LNCaP clone FGC (cell line): ENCODE data around the gene CIDEA.

Experiments
- DNase-seq: peaks from one replicate; pipeline ENCODE4 v3.0.0-alpha.2; 2011; ENCODE audit warnings: low read depth
- H3K4me3 ChIP-seq: 2 replicates; pipeline ENCODE4 v1.5.1; 2011; ENCODE audit warnings: mild to moderate bottlenecking, low read depth, low read length, control low read depth
- TF ChIP-seq, protein P1 (sequence below): IDR thresholded peaks from 2 replicates; pipeline ENCODE4 v1.5.1; 2012; ENCODE audit warnings: mild to moderate bottlenecking; ENCODE audit not compliant: control insufficient read depth, insufficient read depth; ENCODE audit errors: extremely low read depth

The CIDEA gene

GRCh38 chr18:12308386-12309100 is 54.4 kb downstream of the CIDEA start:
- peak overlapping the region; percentile 36 for H3K4me3 ChIP-seq
- TF ChIP-seq, protein P1, sequence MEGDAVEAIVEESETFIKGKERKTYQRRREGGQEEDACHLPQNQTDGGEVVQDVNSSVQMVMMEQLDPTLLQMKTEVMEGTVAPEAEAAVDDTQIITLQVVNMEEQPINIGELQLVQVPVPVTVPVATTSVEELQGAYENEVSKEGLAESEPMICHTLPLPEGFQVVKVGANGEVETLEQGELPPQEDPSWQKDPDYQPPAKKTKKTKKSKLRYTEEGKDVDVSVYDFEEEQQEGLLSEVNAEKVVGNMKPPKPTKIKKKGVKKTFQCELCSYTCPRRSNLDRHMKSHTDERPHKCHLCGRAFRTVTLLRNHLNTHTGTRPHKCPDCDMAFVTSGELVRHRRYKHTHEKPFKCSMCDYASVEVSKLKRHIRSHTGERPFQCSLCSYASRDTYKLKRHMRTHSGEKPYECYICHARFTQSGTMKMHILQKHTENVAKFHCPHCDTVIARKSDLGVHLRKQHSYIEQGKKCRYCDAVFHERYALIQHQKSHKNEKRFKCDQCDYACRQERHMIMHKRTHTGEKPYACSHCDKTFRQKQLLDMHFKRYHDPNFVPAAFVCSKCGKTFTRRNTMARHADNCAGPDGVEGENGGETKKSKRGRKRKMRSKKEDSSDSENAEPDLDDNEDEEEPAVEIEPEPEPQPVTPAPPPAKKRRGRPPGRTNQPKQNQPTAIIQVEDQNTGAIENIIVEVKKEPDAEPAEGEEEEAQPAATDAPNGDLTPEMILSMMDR, result no peak
- DNase-seq, result no peak

DNA sequence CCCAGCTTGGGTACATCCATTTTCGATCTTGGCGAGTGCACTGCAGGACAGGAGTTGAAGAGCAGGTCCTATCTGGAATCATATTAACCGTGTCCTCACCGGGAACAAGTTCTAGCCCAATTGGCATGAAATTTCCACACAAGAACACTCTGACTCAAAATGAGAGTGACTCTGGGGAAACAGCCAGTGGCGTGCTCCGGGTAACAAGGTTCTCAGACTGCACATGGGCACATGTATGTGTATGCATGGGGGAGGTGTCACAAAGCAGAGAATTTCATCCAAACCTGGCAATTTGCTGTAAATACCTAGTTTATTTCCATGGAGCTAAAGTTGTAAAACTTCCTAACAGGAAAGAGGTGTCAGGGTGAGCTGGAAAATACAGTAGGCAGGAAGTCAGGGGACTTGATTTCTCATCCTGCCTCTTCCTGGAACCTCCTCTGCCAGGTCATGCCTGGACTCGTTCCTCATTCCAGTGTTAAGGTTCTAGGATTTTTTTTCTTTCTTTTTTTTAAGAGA is 55.6 kb downstream of the CIDEA start:
- DNase-seq, result no peak
- TF ChIP-seq, protein P1, result no peak
- no peak overlapping the region for H3K4me3 ChIP-seq

DNA sequence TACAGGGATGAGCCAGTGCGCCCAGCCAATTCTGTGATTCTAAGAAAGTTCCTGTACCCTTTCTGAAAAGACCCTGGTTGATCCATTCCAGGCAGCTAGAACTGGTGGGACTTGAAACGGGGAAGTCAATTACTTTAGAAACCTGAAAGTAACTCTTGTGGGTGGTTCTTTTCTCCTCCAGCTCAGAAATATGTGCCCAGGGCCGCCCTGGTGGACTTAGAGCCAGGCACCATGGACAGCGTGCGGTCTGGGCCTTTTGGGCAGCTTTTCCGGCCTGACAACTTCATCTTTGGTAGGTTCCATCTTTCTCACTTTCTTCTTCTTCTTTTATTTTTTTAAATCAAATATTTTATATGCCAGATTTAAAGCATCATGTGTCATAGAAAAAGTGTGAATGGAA is 56.6 kb downstream of the CIDEA start:
- TF ChIP-seq, protein P1, result no peak
- DNase-seq, result no peak
- H3K4me3 ChIP-seq, result no peak overlapping the region

GRCh38 chr18:12312976-12313375 is 58.8 kb downstream of the CIDEA start:
- no peak overlapping the region for H3K4me3 ChIP-seq
- TF ChIP-seq, protein P1, result no peak
- no peak for DNase-seq

DNA sequence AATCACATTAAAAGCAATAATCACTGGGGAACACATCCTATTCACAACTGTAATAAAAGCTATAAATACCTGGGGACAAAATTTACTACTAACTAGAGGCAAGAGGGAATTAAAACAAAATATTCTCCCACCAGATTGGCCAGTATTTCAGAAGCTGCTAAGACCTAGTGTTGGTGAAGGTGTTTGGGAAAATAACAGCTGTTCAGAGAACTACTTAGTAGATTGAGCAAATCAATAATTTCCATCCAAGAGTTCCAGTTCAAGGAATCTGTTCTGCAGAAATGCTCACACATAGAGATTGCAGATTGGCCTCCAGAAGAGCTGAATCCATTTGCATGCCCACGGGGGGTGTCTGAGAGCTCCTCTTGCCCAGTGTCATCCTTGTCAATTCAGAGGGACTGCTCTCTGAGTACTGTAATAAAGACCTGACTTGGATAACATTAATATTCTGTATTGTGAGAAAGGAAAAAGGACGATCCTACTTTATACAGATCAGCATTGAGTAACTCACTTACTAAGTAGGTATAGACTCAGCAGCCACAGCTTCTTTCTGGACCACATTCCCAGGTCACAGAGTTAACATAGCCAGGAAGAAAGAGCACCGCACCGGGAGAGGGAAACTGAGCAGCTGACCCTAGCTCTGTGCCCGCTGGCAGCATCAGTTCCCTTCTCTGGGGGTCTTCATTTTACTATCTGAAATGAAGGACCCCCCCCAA is 59.5 kb downstream of the CIDEA start:
- H3K4me3 ChIP-seq, result no peak overlapping the region
- TF ChIP-seq, protein P1, result no peak
- DNase-seq, result no peak

DNA sequence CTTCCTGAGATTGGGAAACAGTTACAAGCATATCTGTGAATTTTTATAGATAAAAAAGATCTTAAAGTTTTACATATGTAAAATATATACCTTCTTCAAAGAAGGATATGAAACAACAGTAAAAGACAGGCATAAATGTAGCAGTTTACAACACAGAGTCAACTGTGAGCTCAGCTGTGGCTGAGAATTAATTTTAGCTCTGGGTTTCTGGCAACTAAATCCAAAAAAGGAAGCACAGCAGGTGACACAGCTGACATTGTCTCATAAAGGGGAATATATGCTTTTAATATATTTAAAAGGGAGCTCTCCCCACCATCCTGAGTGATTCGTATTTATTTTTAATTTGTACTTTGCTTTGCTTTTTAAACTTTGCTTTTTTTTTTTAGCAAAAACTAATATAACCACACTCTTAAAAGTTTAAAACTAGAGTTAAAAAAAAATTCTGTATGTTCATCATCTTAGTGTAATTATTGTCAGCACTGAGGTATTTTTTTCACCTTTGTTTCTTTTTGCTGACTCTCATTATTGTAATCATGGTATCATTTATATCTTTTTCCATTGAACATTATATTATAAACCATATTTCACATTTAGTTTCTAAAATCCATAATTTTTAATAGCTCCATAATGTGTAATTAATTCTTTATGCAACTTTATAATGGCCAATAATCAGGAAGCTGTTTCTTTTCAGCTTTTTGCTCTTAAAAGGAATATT is 60.6 kb downstream of the CIDEA start:
- no peak for DNase-seq
- H3K4me3 ChIP-seq, result no peak overlapping the region
- TF ChIP-seq, protein P1, result no peak
